HG03571 (cell line): Measurements from ENCODE around the gene GALNS.

Source experiments
- ATAC-seq: cut with Tn5 transposase; IDR thresholded peaks from one replicate; pipeline ENCODE4 v1.9.1; 2021; ENCODE audit not compliant: unreplicated experiment

The GALNS gene

DNA sequence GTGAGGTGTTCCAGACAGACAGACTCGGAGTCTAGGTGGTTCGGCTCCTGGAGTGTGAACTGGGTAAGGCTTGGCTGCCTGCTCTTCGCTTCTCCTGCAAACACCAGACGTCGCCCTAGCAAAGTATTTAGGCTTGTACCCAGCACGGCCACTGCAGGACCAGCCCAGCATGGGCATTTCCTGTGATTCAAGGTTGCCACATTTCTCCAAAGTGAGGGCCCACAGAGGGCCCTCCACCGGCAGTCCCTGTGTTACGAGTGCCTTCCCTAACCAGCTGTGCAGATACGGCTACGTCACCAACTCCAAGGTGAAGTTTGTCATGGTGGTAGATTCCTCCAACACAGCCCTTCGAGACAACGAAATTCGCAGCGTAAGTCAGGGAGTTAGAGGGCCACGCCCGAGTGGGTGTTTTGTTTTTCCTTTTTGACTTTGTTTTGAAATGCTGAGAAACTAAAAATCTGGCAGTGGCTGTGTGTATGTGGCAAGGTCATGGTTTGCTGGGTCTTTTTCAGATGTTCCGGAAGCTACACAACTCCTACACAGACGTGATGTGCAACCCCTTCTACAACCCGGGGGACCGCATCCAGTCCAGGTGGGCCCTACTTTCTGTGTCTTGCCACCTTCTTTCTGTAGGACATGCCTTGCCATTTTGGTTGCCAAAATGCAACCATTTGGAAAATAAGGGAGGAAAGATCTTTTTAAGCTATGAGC is 2.8 kb upstream of the GALNS start:
- no peak for ATAC-seq

DNA sequence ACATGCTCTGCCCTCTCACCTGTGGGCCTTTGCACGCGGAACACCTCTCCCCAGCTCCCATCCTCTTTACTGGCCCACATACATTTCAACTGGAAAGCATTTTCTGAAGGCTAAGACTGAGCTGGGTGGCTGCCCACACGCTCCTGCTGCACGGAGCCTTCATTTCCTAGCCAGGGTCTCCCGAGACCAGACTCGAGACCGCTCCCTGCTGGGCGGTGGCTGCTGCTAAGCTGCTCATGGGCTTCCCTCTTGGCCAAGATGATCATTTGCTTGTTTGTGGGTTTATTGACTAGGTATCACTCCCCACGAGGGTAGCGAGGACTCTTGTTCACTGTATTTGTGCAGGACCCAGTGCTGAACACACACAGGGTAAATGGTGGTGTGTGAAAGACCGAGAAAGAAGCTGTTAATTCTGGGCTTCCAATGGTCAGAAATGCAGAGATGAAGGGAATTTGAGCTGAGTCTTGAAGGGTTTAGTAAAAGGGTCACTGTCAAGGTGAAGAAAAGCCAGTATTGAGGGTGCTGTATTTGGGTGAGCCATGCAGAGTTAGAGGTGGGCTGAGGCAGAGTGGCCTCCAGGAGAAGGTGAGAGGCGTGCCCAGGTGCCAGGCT is 1.1 kb upstream of the GALNS start:
- no peak for ATAC-seq

DNA sequence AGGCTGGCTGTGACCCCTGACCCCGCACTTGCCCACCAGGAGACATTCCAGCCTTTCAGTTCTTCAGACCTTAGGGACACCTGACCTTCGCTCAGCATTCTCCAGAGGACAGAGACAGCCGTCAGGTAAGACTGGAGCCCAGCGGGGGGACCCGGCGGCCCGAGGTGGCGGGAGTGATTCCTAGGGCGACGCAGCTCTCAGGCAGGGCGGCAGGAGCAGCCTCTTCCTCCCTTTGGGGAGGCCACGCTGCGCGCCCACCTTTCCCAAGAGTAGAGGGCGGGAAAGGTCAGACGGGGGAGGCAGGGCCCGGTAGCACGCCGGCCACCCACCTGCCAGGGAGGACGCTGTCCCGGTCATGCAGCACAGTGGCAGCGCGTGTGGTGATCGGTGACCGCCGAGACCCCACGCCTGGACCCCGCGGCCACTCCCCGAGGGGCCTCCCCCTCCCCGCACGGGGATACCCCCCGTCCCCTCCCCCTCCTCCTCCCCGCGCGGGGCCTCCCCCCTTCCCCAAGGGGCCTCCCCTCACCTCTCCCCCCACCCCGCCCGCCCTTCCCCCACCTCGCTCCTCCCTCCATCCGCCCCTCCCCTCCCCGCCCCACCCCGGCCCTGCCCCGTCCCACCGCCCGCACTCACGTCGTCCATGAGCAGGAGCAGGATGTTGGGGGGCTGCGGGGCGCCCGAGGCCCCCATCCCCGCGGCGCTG is 472 bp downstream of the GALNS start:
- no peak for ATAC-seq

DNA sequence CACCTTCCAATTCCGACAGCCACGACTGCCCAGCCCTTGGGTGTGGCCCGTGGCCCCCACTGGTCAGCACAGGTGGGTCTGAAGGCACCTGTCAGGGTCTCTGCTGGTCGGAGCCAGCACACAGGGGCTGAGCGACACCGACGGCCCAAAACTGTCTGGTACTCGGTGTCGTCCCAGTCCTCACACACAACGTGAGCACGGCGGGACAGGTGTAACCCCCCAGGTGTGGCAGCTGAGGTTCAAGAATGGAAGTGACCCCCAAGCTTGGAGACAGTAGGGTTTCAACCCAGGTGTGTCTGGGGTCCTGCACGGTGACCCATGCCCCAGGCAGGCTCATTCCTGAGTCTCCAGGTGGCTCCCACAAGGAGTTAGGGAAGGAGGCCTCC is 1.0 kb downstream of the GALNS start:
- ATAC-seq = no peak

DNA sequence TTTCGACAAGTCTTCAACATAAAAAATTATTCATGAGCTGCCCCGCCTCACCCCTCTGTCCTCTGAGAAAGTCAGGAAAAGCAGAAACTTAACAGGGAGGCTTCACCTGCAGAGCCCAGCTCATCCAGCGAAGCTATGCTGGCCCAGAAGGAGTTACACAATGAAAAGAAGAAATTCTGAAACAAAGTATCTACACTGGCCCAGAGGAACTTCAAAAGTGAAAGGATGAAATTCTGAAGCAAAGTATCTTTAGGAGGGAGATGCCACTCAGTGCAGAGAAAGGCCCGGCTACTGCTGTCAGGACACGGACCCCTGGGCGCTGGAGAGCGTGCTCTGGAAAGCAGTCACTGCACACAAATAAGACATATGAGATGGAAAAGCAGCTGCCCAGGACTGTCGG is 1.6 kb downstream of the GALNS start:
- ATAC-seq = no peak

DNA sequence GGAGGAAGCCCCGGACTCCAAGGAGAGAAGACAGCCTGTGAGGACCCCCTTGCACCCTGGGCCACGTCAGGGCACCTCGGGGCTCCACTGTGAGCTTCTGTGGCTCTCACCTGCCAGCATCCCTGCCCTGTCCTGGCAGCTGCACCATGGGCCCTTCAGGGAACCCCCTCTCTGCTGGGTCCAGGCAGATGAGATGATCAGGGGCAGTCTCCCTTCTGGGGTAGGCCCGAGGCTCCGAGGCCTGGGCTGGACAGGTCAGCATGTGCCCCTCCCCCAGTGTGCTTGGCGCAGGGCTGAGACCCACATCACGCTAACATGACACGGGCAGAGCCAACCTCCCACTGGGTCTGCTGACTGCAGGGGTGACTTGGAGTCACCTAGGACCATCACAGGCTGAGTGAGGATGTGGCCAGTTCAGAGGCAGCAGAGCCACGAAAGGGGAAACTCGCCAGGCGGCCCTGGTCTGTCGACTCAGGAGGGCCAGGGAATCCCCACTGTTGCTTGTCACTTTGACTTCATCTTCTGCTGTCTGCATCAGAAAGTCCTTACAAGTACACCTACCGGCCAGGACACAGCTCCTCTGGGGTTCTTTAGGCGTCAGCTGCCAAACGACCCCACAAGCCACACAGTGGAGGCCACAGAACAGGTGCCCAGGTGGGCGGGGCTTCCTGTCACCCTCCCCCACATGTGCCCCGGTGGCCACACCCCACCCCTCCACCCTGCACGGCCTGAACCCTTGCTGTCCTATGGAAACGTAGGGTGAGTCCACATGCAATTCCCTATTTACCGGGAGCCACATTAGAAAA is 2.2 kb downstream of the GALNS start:
- no peak for ATAC-seq

DNA sequence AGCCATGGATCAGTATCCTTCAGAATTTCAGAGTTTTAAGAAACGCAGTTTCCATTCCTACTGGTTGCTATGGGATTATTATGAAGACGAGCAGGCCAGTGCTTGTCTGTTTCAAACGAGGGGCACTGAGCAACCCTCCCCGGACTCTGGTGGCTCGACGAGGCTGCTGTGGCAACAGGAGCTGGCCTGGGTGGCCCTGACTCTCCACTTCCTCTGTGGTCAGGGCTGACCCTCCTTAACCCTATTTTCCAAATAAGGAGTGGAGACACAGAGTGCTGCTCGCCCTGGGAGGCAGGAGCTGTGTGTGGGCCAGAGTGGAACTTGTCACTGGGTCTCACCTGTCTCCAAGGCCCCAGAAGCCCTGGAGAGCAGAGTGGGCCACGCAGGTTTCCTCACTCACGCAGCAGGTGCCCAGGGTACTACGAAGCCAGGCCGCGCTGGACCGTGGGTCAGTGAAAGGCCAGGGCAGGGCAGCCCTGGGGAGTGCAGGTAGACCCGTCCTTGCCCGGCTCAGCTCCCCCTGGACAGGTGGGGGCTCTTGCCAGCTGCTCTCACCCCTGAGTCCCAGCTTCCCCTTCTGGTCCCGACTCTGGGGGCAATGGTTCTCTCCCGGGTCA is 3.3 kb downstream of the GALNS start:
- no peak for ATAC-seq

DNA sequence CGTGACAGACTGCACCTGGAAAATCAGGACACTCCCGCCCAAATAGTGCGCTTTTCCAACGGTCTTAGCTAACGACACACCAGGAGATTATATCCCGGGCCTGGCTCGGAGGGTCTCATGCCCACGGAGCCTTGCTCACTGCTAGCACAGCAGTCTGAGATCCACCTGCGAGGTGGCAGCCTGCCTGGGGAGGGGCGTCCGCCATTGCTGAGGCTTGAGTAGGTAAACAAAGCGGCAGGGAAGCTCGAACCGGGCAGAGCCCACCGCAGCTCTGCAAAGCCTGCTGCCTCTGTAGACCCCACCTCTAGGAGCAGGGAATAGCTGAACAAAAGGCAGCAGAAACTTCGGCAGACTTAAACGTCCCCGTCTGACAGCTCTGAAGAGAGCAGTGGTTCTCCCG is 5.1 kb downstream of the GALNS start:
- no peak for ATAC-seq

DNA sequence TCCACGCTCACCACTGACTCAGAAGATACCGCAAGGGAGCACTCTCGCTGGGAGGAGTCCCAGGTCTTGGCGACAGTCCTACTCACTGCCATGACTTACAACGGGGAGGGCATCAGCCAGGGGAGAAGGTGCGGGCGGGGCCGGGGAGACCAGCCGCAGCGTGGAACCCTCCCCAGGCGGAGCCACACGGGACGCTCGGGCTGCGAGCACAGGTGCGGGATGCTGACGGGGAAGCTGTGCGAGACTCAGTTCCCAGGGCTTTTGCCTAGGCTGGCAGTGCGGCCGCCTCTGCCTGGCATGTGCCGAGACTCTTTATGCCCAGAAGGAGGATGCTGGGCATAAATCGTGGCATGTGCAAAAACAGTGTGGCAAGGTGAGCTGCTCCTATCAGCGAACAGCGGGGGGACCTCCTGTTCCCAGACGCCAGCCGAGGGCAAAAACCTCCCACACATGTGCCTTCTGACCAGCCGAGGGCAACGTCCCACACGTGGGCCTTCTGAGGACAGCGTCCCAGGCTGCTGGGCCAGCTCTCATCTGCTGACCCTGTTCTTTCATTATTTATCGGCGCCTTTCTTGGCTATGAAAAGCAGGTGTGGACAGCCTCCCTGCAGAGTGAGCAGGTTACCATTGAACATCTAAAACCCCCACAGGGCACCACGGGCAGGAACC is 6.1 kb downstream of the GALNS start:
- no peak for ATAC-seq

DNA sequence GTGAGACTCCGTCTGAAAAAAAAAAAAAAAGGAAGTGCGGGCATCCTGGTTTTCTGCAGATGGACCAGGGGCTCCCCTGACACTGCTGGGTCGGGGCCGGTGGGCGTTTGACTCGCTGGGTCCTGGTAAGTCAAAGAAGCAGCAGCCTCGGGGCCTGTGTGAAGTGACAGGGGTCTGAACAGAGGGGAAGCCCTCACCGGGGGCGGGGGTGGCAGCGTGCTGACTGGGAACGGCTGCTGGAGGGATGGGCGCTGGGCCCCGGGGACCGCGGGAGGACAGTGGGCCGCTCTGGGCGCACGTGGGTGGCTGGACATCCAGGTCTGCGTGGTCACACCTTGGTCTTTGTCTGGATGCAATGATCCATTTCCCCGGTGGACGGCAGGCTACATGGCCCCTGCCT is 8.2 kb downstream of the GALNS start:
- no peak for ATAC-seq

DNA sequence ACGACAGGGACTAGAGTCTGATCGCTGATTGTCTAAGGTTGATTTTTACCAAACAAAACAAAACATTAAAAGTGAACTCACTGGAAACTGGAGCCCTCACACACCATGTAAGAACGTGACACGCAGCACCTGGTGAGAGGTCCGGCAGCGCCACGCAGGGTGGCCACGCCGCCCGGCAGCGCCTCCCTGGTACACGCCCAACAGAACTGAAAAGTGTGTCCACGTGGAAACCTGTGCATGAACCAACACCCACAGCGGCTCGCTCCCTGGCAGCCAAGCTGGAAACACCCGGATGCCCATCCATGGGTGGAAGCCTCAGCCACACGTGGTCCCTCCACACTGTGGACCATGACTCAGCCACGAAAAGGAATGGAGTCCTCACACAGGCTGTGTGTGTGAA is 9.1 kb downstream of the GALNS start:
- ATAC-seq = no peak

DNA sequence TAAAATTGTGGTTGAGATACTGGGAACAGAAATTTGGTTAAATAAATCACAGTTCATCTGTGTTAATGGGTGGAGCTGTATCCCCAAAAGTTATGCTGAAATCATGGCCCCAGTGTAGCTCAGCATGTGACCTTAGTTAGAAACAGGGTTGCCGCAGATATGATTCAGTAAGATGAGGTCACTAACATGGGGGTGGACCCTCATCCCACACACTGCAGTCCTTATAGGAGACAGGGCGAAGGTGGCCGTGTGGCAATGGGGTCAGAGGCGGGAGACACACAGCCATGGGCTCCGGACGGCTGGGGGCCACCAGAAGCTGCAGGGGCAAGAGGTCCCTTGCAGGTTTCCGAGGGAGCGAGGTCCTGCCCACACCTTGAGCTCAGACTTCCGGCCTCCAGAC is 10.7 kb downstream of the GALNS start:
- no peak for ATAC-seq

DNA sequence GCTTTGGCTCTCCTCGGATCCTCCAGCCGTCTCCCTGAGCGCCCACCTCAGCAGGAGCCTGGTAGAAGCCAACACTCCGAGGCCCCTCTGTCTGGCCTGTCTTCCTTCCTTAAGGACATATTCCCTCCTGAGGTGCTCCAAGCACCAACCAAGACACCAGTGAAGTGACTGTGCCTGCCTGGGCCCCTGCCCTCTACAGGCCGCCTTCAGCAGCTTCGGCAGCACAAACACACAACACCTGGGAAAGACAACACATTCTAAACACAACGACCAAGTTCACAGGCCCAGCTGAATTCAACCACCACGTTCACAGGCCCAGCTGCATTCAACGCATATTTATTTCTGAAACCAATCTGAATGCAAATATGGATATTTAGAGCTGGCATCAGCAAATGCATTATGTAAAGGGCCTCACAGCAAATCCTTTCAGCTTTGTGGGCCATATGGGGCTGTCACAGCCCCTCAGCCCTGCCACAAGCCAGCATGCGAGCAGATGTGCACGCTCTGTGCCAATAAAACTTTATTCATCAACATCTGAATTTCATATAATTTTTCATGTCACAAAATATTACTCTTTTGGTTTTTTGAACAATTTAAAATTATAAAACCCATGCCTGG is 12.2 kb downstream of the GALNS start:
- no peak for ATAC-seq

DNA sequence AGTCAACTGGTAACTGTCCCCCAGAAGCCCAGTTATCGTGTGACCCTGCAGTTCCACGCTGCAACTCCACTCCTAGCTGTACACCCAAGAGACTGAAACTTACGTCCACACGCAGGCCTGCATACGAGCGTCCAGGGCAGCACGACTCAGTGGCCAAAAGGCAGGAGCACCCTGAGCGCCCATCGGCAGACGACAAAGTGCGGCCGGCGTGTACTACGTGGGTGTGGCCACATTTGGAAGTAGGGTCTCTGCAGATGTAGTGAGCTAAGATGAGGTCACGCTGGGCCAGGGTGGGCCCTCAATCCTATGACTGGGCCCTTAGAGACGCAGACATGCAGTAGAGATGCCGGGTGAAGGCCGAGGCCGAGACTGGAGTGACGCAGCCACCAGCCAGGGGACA is 13.5 kb downstream of the GALNS start:
- no peak for ATAC-seq

DNA sequence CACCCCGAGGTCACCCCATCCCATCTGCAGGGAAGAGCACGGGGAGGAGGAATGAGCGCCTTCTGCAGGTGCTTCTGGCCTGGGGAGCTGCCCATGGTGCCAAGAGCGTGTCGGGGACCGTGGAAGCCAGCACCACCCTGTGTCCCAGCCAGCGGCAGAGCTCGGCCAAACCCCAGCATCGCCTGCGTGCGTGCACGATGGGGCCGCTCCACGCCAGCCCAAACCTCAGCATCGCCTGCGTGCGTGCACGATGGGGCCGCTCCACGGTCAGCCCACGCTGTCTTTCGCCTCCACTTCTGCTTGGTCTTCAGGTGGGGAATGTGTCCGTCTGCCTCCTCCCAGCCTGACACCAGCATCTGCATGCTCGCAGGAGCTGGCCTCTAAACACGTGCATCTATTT is 13.9 kb downstream of the GALNS start:
- ATAC-seq = no peak

DNA sequence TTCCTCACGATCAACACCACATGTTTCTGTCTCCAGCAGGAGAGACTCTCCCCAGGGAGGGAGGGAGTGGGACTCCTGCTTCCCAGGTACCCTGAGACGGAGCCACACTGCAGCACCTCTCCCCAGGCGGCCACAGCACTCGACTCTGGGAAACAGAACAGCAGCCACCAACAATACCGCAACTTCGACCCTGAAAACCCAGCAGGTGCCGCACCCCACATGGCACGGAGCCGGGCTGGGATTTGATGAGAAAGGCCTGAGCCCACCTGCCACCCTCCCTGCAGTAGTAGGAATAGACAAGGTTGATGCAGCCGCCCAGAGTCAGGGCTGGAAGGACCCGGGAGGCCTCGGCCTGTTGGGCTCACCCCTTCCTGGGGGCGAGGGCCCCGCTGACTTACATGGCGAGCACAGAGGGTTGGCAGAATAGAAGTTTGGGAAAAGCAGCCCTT is 14.4 kb downstream of the GALNS start:
- ATAC-seq = no peak

DNA sequence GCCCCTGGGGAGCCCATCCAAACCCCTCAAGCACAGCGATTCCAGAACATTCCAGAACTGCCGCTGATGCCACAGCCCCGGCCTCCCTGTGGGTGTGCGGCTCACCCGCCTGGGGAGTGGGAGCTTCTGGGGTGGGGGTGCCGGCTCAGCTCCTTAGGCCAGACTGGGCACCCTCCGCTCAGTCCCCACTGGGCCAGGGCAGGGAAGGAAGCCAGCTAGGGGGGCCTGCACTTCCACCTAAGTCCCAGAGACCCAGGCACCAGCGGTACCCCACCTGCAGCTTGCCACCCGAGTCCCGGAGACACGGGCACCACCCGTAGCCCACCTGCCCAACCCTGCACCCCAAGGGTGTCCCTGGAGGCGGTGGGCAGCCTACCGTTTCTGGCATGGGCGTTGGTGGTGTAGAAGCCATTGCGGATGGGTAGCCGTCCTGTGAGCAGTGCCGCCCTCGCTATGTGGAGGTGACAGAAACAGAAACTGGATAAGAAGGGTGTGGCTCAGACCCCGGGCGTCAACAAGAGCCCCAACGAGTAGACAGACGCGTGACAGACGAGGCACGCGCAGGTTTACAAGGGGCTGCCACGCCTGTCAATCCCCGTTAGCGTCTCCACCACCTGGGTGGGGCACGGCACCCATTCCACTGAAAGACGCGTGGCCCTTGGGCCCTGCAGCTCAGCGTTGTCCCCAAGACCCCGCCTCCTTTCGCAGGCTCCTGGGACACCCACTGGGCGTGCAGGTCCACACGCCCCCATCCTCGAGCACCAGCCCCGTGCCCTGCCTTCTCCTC is 15.0 kb downstream of the GALNS start:
- ATAC-seq = no peak

DNA sequence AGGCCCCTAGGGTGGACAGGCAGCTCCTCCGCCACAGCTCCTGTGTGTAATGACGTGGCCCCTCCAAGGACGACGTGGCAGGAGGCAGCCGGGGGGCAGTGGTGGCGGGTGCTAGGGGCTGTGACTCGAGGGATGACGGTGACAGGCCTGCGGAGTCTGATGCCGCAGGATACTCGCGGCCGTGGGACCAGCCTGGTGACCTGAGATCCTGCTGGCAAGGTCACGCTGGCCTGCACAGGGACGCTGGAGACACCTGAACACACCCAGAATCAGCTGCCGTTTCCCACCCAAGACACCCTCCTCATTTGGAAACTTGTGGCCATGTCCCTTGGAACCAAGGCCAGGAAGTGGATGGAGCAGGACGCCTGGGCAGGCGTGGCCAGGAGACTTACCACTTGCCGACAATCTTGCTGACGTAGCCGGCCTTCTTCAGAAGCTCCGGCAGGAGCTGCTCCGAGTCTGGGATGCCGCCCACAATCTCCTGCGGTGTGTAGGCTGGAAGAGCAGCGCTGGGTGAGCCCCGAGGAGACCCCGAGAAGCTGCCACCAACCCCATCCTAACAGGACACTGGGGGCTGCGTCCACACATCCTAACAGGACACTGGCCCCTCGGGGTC is 16.0 kb downstream of the GALNS start:
- no peak for ATAC-seq
